Right forelimb (tissue), 1 donor: ENCODE measurements around the gene IPCEF1.
"Not testable (repeated sequence)": the region's sequence is repeated elsewhere in the genome, so short reads cannot be mapped to it uniquely, and the experiment has no call there.

Experiments
- DNase-seq: peaks from one replicate; pipeline ENCODE4 v3.0.0-alpha.2; 2018

Gene IPCEF1

GRCh38 chr6:154370545-154370944 lies 13.9 kb upstream of the IPCEF1 start:
- DNase-seq, result no peak

GRCh38 chr6:154367839-154368695 lies 11.5 kb upstream of the IPCEF1 start:
- DNase-seq, result no peak

GRCh38 chr6:154367336-154367735 lies 10.7 kb upstream of the IPCEF1 start:
- DNase-seq, result no peak

- DNase-seq, result no peak
Observed at GRCh38 chr6:154363821-154364220, 7.2 kb upstream of the IPCEF1 start.

- no peak for DNase-seq
Observed at GRCh38 chr6:154361476-154361875, 4.9 kb upstream of the IPCEF1 start.

- DNase-seq, result no peak
Observed at GRCh38 chr6:154360476-154360875, 3.9 kb upstream of the IPCEF1 start.

- DNase-seq, result no peak
Observed at GRCh38 chr6:154359679-154360078, 3.1 kb upstream of the IPCEF1 start.

GRCh38 chr6:154359161-154359574 lies 2.6 kb upstream of the IPCEF1 start:
- DNase-seq, result peak; percentile 56

- no peak for DNase-seq
Observed at GRCh38 chr6:154358019-154358545, 1.5 kb upstream of the IPCEF1 start.

- DNase-seq, result no peak
Observed at GRCh38 chr6:154356113-154356512, 490 bp downstream of the IPCEF1 start.

GRCh38 chr6:154354265-154354777 lies 2.3 kb downstream of the IPCEF1 start:
- no peak for DNase-seq

- DNase-seq, result no peak
Observed at GRCh38 chr6:154353626-154354025, 3.0 kb downstream of the IPCEF1 start.

GRCh38 chr6:154352898-154353585 lies 3.6 kb downstream of the IPCEF1 start:
- DNase-seq, result no peak

- no peak for DNase-seq
Observed at GRCh38 chr6:154350293-154350692, 6.3 kb downstream of the IPCEF1 start.

- no peak for DNase-seq
Observed at GRCh38 chr6:154347981-154348380, 8.6 kb downstream of the IPCEF1 start.

GRCh38 chr6:154345811-154346210 lies 10.8 kb downstream of the IPCEF1 start:
- DNase-seq, result no peak

GRCh38 chr6:154343473-154344308 lies 12.9 kb downstream of the IPCEF1 start:
- DNase-seq, result no peak

- DNase-seq, result no peak
Observed at GRCh38 chr6:154341871-154342270, 14.7 kb downstream of the IPCEF1 start.

- DNase-seq, result no peak
Observed at GRCh38 chr6:154341336-154341735, 15.3 kb downstream of the IPCEF1 start.

- no peak for DNase-seq
Observed at GRCh38 chr6:154337406-154338005, 19.1 kb downstream of the IPCEF1 start.

- DNase-seq, result not testable (repeated sequence)
Observed at GRCh38 chr6:154334147-154334546, 22.5 kb downstream of the IPCEF1 start.

GRCh38 chr6:154331750-154332149 lies 24.9 kb downstream of the IPCEF1 start:
- DNase-seq, result no peak
